GM12878 (cell line): Measurements from ENCODE around the gene CAP2. TPM values are rescaled to one million over a fixed set of nuclear protein-coding genes. Genes with fewer than 3 reads are reported as not detected.

Experiments
- ATAC-seq: fragments of 200-7000 bp; cut with Tn5 transposase; 3 replicates; pipeline ENCODE4 v1.9.1; 2020; ENCODE audit warnings: mild to moderate bottlenecking, moderate library complexity
- BruUV-seq: library from RNA; stranded (reverse); fragments of 400-500 nt; replicated peaks from 2 replicates; lab custom pipeline; 2021; lab: Mats Ljungman, UMichigan
- CTCF ChIA-PET: fragments of 300-600 bp; sonication (Branson Sonifier 250); formaldehyde crosslinking; extraction: SDS; loops from one replicate; lab custom pipeline; 2021; ENCODE audit warnings: inconsistent platforms; lab: Yijun Ruan, JAX
- POLR2A ChIA-PET: fragments of 350-600 bp; formaldehyde crosslinking; extraction: SDS; loops from one replicate; lab custom pipeline; 2021; ENCODE audit warnings: inconsistent platforms; lab: Charles Lee
- RAD21 ChIA-PET: fragments of 300-600 bp; sonication (Branson Sonifier 250); formaldehyde crosslinking; loops from one replicate; lab custom pipeline; 2023; ENCODE audit warnings: antibody characterized with exemption; ENCODE audit not compliant: unreplicated experiment; lab: Charles Lee
- SMC1A ChIA-PET: fragments of 300-600 bp; sonication (Branson Sonifier 250); formaldehyde crosslinking; loops from one replicate; lab custom pipeline; 2023; ENCODE audit not compliant: unreplicated experiment, uncharacterized antibody; lab: Charles Lee
- DNase-seq: peaks from one replicate; pipeline ENCODE4 v3.0.0-alpha.2; 2011; ENCODE audit warnings: low read depth, low spot score
- FAIRE-seq: peaks from 3 replicates; lab custom pipeline; 2011; peaks lifted over from hg19 to GRCh38; lab: Jason Lieb, UNC
- H2AFZ ChIP-seq: 2 replicates; pipeline ENCODE4 v1.6.0; 2011; ENCODE audit warnings: low read depth, low read length, control low read depth; ENCODE audit not compliant: control insufficient read depth
- H3K27ac ChIP-seq: 2 replicates; pipeline ENCODE4 v1.5.1; 2011; ENCODE audit warnings: control low read depth; ENCODE audit not compliant: control insufficient read depth, insufficient read depth
- H3K27me3 ChIP-seq, 2 experiments: replicated peaks in 1 of 2; 2 replicates each; pipeline versions ENCODE4 v1.6.0 to v1.6.1; 2011; ENCODE audit warnings: low read length in 1 of 2; ENCODE audit not compliant: control insufficient read depth in 2 of 2, insufficient read depth in 2 of 2
- H3K36me3 ChIP-seq, 2 experiments: 2 replicates each; pipeline ENCODE4 v1.5.1; 2011; ENCODE audit warnings: low read length in 1 of 2; ENCODE audit not compliant: control insufficient read depth in 2 of 2, insufficient read depth in 2 of 2
- H3K4me1 ChIP-seq: 2 replicates; pipeline ENCODE4 v1.6.1; 2011; ENCODE audit warnings: mild to moderate bottlenecking, low read length, moderate library complexity, mixed read lengths; ENCODE audit not compliant: control insufficient read depth, insufficient read depth
- H3K4me2 ChIP-seq: 2 replicates; pipeline ENCODE4 v1.6.0; 2011; ENCODE audit warnings: control low read depth; ENCODE audit not compliant: control insufficient read depth, insufficient read depth
- H3K4me3 ChIP-seq: fragments of 200-600 bp; sonication (generic); 2 replicates; pipeline ENCODE4 v1.5.1; 2016
- H3K79me2 ChIP-seq: 2 replicates; pipeline ENCODE4 v1.6.0; 2011; ENCODE audit warnings: low read length; ENCODE audit not compliant: control insufficient read depth, insufficient read depth
- H3K9ac ChIP-seq: 2 replicates; pipeline ENCODE4 v1.8.0; 2011; ENCODE audit warnings: low read length, control low read depth, mixed read lengths; ENCODE audit not compliant: control insufficient read depth, insufficient read depth
- H3K9me3 ChIP-seq: replicated peaks from 3 replicates; pipeline ENCODE4 v1.5.1; 2011; ENCODE audit warnings: mild to moderate bottlenecking, low read length; ENCODE audit not compliant: control insufficient read depth, insufficient read depth
- H4K20me1 ChIP-seq: 2 replicates; pipeline ENCODE4 v1.6.0; 2011; ENCODE audit not compliant: control insufficient read depth, insufficient read depth
- MAX ChIP-seq: IDR thresholded peaks from 2 replicates; pipeline ENCODE4 v1.6.1; 2012; ENCODE audit warnings: low read depth, low read length, improper control_type of control experiment
- MXI1 ChIP-seq: fragments of 150-350 bp; IDR thresholded peaks from 2 replicates; pipeline ENCODE4 v1.6.1; 2011; ENCODE audit warnings: low read depth, mild to moderate bottlenecking, inconsistent platforms, low read length, improper control_type of control experiment
- MYB ChIP-seq: fragments of 150-350 bp; IDR thresholded peaks from 2 replicates; pipeline ENCODE4 v1.6.1; 2014; ENCODE audit warnings: mild to moderate bottlenecking, low read depth, low read length, borderline replicate concordance
- NKRF ChIP-seq: fragments of 450-650 bp; conservative IDR thresholded peaks from 2 replicates; pipeline ENCODE4 v1.6.1; 2017; ENCODE audit warnings: mild to moderate bottlenecking, moderate library complexity
- PAX5 ChIP-seq: IDR thresholded peaks from 2 replicates; pipeline ENCODE4 v1.6.1; 2011; ENCODE audit warnings: low read depth, low read length, borderline replicate concordance
- SMARCA5 ChIP-seq: fragments of 450-650 bp; IDR thresholded peaks from 2 replicates; pipeline ENCODE4 v1.6.1; 2017; ENCODE audit warnings: mild to moderate bottlenecking
- STAT1 ChIP-seq: fragments of 450-650 bp; conservative IDR thresholded peaks from 2 replicates; pipeline ENCODE4 v1.6.1; 2014; ENCODE audit warnings: antibody characterized with exemption, mild to moderate bottlenecking
- WGBS: methylation state at CpG from one replicate; pipeline ENCODE4 v1.1.6; 2016; ENCODE audit warnings: low lambda C conversion rate; ENCODE audit not compliant: insufficient replicate concordance, insufficient coverage; ENCODE audit errors: missing lambda C conversion rate; 5-methylcytosine and 5-hydroxymethylcytosine counted together
- in situ Hi-C: fragments of 300-500 bp; cut with MboI; formaldehyde crosslinking; loops from 9 replicates; pipeline ENCODE4 v1.14.3; 2018; ENCODE audit warnings: mixed read lengths
- intact Hi-C: fragments of 100-400 bp; cut with micrococcal nuclease; formaldehyde crosslinking; loops from one replicate; pipeline ENCODE4 v1.14.2; 2022; ENCODE audit not compliant: unreplicated experiment
- polyA plus RNA-seq, 11 experiments: library from polyadenylated mRNA; depleted of rRNA in 4 of 11; unstranded in 6 of 11; stranded (reverse) in 5 of 11; fragments of >200 nt; fragmentation: Nextera tagmentation in 4 of 11; fragmentation: Illumina TruSeq in 1 of 11; extraction: Ambion mirVana in 4 of 11; extraction: Trizol in 1 of 11; gene quantifications; 1 replicate in 1 of 11; 2 replicates in 10 of 11; pipeline versions ENCODE4 v1.2.1 to v1.2.3, GENCODE V29; 2011 to 2016; ENCODE audit warnings: inconsistent platforms in 2 of 11, missing spikeins in 2 of 11, low read depth in 1 of 11
- total RNA-seq, 4 experiments: library from RNA; depleted of rRNA in 3 of 4; stranded (reverse); fragments of >200 nt in 3 of 4; fragmentation: Illumina TruSeq in 1 of 4; extraction: Trizol in 1 of 4; gene quantifications; 2 replicates each; pipeline versions ENCODE4 v1.2.1 to v1.2.3, GENCODE V29; 2013 to 2021

The CAP2 gene
- total and polyA plus RNA-seq, 10 of the 15 experiments (the other 5 are each of a cell fraction or from before 2014, with no cell fraction given), result 0.10 to 2.0 (median 0.15) TPM; not detected in 7

GRCh38 chr6:17347012-17347411 is 46.4 kb upstream of the CAP2 start:
- in situ Hi-C loops, result no loop called here
- SMC1A ChIA-PET, result interaction anchor here (0.5 to 1.3 kb wide), 3 partner anchors 13 to 125 kb away, joined by 3 to 5 read pairs (median 3); no protein-coding TSS in a partner anchor
- H3K36me3 ChIP-seq, result no peaks in the 10 kb centered on the region
- no peaks in the 10 kb centered on the region for H4K20me1 ChIP-seq
- no peak for DNase-seq
- BruUV-seq, result no TSS peak
- H2AFZ ChIP-seq, result no peak overlapping the region
- H3K4me3 ChIP-seq, result no peak overlapping the region
- H3K79me2 ChIP-seq, result no peaks in the 10 kb centered on the region
- CTCF ChIA-PET, result interaction anchor here (0.8 kb wide), 1 partner anchor 144 kb away, joined by 3 read pairs; no protein-coding TSS in a partner anchor
- RAD21 ChIA-PET, result interaction anchor here (0.5 to 0.8 kb wide), 2 partner anchors 8 to 153 kb away, joined by 3 to 4 read pairs; no protein-coding TSS in a partner anchor
- H3K27me3 ChIP-seq, result no peaks in the 10 kb centered on the region
- no peak overlapping the region for H3K27ac ChIP-seq
- H3K4me2 ChIP-seq, result no peak overlapping the region
- 6% methylated on average over 2 of the region's 2 CpGs for WGBS
- TF ChIP-seq NKRF, result no peak
- TF ChIP-seq MAX, result no peak
- no peak for TF ChIP-seq MYB
- TF ChIP-seq MXI1, result no peak
- TF ChIP-seq SMARCA5, result no peak
- no peak for TF ChIP-seq PAX5
- TF ChIP-seq STAT1, result no peak
- TF ChIP-seq, all 136 proteins: peak for 0
- no peak overlapping the region for H3K9ac ChIP-seq
- POLR2A ChIA-PET, result no interaction called here
- no peaks in the 10 kb centered on the region for H3K9me3 ChIP-seq
- intact Hi-C loops, result no loop called here
- FAIRE-seq, result no peak
- ATAC-seq, result no peak
- H3K4me1 ChIP-seq, result no peaks in the 10 kb centered on the region
